SK-N-SH treated with all-trans-retinoic acid at 6 μM for 48 hours (cell line): ENCODE data around the gene IRF5.

Experiments used
- ARNTL ChIP-seq: fragments of 450-650 bp; formaldehyde crosslinking; IDR thresholded peaks from 2 replicates; pipeline ENCODE4 v1.5.0; 2020; ENCODE audit warnings: low read depth, mild to moderate bottlenecking, moderate library complexity, borderline replicate concordance
- BACH2 ChIP-seq: fragments of 250-450 bp; sonication (Bioruptor Pico); IDR thresholded peaks from 2 replicates; pipeline ENCODE4 v1.9.0; 2021; ENCODE audit warnings: mild to moderate bottlenecking, borderline replicate concordance
- GLIS3 ChIP-seq: fragments of 250-450 bp; sonication (Bioruptor Pico); IDR thresholded peaks from 2 replicates; pipeline ENCODE4 v1.5.0; 2020; ENCODE audit warnings: mild to moderate bottlenecking, moderate library complexity
- ISL1 ChIP-seq: fragments of 250-450 bp; sonication (Bioruptor Pico); IDR thresholded peaks from 2 replicates; pipeline ENCODE4 v2.1.2; 2022; ENCODE audit warnings: mild to moderate bottlenecking, moderate library complexity
- RARB ChIP-seq: fragments of 250-450 bp; sonication (Bioruptor Pico); IDR thresholded peaks from 2 replicates; pipeline ENCODE4 v1.8.0; 2021; ENCODE audit warnings: mild to moderate bottlenecking, moderate library complexity
- ZNF565 ChIP-seq: fragments of 450-650 bp; formaldehyde crosslinking; conservative IDR thresholded peaks from 2 replicates; pipeline ENCODE4 v1.5.0; 2020; ENCODE audit warnings: low read depth, mild to moderate bottlenecking, moderate library complexity
- ZNF70 ChIP-seq: fragments of 450-650 bp; formaldehyde crosslinking; IDR thresholded peaks from 2 replicates; pipeline ENCODE4 v1.5.0; 2020; ENCODE audit warnings: mild to moderate bottlenecking, moderate library complexity
- TF ChIP-seq, protein P1 (sequence below): fragments of 250-450 bp; sonication (Bioruptor Pico); IDR thresholded peaks from 2 replicates; pipeline ENCODE4 v1.5.0; 2020; ENCODE audit warnings: mild to moderate bottlenecking, moderate library complexity

DNA sequence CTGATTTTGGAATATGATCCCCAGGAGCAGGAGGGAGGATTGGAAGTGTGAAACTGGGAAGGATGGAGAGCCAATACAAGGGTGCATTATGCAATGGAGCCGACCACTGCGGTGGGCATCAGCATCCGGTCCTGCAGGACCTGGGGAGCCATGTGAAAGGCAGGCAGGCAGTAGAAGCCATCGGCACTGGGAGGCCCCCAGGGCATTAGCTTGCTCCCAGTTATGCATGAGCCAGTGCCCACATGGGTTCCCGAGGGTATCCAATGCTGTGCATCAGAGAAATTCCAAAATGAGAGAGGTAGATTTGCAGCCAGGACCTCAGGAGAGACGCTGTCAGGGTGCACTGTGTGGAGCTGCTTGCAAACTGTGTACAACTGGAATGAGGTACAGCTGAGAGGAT, 18.5 kb upstream of the IRF5 start:
- TF ChIP-seq, protein P1, sequence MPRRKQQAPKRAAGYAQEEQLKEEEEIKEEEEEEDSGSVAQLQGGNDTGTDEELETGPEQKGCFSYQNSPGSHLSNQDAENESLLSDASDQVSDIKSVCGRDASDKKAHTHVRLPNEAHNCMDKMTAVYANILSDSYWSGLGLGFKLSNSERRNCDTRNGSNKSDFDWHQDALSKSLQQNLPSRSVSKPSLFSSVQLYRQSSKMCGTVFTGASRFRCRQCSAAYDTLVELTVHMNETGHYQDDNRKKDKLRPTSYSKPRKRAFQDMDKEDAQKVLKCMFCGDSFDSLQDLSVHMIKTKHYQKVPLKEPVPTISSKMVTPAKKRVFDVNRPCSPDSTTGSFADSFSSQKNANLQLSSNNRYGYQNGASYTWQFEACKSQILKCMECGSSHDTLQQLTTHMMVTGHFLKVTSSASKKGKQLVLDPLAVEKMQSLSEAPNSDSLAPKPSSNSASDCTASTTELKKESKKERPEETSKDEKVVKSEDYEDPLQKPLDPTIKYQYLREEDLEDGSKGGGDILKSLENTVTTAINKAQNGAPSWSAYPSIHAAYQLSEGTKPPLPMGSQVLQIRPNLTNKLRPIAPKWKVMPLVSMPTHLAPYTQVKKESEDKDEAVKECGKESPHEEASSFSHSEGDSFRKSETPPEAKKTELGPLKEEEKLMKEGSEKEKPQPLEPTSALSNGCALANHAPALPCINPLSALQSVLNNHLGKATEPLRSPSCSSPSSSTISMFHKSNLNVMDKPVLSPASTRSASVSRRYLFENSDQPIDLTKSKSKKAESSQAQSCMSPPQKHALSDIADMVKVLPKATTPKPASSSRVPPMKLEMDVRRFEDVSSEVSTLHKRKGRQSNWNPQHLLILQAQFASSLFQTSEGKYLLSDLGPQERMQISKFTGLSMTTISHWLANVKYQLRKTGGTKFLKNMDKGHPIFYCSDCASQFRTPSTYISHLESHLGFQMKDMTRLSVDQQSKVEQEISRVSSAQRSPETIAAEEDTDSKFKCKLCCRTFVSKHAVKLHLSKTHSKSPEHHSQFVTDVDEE (CRISPR knock-in tag): no peak
- no peak for TF ChIP-seq ZNF70
- no peak for TF ChIP-seq ARNTL (CRISPR knock-in tag)
- TF ChIP-seq RARB (CRISPR knock-in tag): no peak
- TF ChIP-seq ZNF565 (CRISPR knock-in tag): no peak
- no peak for TF ChIP-seq GLIS3
- TF ChIP-seq ISL1: no peak
- no peak for TF ChIP-seq BACH2
